ENCODE data around the gene RFX1.

The RFX1 gene

GRCh38 chr19:13996928-13997630, 9.0 kb downstream of the RFX1 start:
- no peak for DNase-seq (ENCODE audit: low read depth in 2 of 2)

GRCh38 chr19:13995878-13996765, 10.0 kb downstream of the RFX1 start:
- DNase-seq (ENCODE audit: low read depth in 2 of 2): no peak

GRCh38 chr19:13995017-13995728, 10.9 kb downstream of the RFX1 start:
- no peak for DNase-seq (ENCODE audit: low read depth in 2 of 2)

DNA sequence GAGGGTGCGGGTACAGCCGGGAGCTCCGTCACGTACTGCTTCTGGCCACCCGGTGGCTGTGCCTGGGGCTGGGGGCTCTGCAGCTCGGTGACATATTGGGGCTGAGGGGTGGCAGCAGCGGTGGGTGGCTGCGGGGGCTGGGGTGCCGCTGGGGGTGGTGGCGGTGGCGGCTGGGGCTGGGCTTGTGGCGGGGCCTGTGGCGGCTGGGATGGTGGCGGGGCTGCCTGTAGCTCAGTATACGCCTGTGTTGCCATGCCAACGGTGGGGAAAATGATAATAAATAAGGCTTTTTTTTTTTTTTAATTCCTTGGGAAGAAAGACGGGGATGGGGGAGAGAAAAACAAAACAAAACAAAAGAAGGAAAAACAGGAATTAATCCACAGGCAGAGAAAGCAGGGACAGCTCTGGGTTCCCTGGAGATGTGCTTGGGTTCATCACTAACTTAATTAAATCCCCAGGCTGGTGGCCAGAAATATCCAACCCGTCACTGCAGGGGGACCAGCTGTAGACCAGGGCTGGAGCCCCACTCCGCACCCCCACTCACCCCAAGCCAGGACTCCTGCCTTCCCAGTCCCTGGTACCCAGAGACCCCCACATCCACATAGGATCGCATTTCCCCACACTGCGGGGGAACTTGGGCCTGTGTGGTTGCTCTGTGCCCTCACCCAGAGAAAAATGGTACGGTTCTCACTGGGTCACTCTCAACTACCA, 12.4 kb downstream of the RFX1 start:
- no peak for DNase-seq (ENCODE audit: low read depth in 2 of 2)

DNA sequence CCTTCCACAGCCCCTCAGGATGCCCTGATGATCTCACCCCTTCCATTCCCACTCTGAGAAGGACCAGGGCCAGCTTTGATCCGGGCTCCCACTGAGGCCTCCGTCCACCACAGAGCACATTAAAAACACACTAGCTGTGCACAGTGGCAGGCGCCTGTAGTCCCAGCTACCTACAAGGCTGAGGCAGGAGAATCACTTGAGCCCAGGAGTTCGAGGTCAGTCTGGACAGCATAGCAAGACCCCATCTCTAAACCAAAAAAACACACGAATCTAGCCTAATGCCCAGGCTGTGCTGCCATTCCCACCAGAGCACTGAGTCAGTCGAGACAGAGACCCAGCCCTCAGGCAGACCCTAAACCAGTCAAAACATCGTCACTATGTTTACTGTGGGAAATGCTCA, 14.1 kb downstream of the RFX1 start:
- DNase-seq (ENCODE audit: low read depth in 2 of 2): no peak

GRCh38 chr19:13990085-13990484, 16.0 kb downstream of the RFX1 start:
- no peak for DNase-seq (ENCODE audit: low read depth in 2 of 2)

DNA sequence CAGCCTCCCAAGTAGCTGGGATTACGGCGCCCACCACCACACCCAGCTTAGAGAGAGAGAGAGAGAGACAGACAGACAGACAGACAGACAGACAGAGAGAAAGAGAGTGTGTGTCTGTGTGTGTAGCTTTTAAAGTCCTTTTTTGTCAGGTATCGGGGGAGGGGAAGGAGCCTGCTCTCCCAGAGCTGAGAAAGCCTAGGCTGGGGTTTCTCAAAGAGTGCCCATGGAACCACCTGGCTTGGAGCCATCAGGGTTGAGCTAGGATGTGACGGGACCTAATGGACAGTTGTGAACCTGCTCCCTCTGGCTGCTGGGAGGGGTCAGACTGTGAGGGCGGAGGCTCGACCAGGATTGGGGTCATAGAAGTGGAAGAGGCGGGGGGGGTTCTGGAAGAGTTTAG, 16.6 kb downstream of the RFX1 start:
- no peak for DNase-seq (ENCODE audit: low read depth in 2 of 2)

DNA sequence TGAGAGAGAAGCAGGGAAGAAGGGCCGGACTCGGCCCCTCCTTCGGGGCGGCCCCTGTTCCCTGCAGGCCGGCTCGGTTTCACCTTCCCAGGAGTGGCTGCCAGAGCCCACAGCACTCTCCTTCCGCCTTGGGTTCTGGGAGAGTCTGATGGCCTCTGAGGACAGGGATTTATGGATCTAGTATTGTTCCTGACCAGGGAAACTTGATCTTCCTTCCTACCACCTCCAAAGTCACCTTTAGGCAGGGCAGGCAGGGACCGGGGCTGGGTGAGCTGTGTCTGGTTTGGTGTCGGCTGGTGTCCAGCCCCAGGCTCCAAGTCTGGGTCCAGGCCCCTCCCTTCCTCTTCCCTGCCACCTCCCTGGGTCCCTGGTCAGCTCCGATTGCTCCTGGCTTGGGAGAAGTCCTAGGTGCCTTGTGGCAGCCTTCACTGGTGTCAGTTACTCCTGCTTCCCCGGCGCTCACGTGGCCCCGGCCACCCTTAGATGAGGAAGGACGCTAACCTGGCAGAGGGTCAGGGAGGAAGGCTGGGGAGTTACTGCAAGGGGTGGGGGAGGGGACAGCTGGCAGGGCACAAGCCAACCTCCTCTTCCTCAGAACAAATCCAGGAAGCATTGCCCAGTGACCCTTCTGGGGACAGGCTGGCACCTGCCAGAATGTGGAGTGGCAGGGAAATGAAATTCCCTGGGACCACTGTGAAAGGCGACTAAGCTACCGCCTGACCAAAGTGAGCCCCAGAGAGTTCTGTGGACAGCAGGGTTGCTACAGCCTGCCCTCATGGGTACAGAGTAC, 18.8 kb downstream of the RFX1 start:
- DNase-seq (ENCODE audit: low read depth in 2 of 2): no peak

DNA sequence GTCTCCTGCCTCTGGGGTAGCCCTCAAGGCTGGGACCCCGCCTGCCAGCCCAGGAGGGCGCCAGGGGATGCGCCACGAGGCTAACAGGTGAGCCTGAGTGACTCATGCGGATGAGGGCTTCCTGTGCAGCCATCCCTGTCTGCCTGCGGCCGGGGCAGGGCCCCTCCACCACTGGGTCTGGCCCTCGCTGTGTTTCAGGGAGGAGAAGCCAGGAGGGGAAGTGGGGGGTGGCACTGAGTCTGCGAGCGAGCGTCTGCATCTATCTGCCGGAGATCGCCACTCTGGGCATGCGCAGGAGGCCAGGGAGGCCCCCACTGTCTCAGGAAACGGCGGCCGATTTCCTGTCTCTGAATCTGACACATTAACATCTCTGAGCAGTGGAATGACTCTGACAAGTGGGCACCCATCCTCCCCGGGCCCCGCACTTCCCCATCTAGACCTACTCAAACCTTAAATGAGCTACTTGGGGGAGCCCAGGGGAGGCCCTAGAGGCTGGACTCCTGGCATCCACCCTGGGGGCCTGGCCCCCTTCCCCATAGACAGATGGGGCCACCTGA, 19.7 kb downstream of the RFX1 start:
- DNase-seq (ENCODE audit: low read depth in 2 of 2): peak; percentile 97 to 99

- no peak for DNase-seq (ENCODE audit: low read depth in 2 of 2)
These were observed 20.3 kb downstream of the RFX1 start for GRCh38 chr19:13985771-13986347.

GRCh38 chr19:13984875-13985741, 21.0 kb downstream of the RFX1 start:
- no peak for DNase-seq (ENCODE audit: low read depth in 2 of 2)

DNA sequence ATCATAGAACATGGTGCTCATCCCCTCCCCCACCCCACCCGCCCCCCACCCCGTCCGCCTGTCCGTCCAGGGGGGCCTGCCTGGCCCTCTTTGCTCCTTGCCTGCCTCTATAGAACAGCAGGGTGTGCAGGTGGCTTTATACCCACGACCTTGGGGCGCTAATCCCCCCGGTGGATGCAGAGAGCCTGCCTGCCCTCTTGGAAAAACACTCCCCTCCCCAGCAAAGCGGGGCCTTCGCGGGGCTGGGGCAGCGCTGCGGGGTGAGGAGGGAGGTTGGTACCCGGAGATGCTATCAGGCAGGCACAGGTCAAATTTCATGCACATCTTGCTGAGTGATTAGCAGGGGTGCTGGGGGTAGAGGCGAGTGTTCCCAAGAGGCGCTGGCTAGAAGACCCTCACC, 21.9 kb downstream of the RFX1 start:
- DNase-seq (ENCODE audit: low read depth in 2 of 2): no peak

DNA sequence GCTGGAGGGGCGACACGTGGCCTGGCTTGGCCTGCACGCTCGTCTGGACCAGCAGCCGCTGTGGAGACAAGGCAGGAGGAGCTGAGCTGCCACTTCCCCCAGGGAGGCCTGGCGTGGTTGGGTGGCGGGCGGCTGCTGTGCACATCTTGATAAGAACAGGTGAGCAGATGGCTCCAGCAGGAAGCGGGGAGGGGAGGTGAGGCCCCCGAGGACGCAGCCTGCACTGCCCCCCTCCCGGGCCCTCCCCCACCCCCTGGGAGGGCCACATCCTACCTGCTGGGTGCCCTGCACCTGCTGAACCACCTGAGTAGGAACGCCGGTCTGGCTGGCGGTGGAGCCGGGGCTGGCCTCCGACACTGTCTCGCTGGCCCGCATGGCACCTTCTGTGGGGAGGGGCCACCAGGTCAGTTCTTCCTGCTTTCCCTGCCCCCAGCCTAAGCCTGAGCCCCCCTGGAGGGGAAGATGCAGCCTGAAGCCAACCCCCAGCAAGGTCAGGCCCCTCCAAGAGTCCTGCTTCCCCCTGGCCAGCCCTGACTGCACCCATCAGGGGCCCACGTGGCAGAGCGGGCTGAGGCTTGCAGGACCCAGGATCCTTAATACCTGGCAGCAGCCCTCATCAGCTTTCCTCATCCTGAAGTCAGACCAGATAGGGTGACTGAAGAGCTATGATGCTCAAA, 22.8 kb downstream of the RFX1 start:
- DNase-seq (ENCODE audit: low read depth in 2 of 2): no peak

- no peak for DNase-seq (ENCODE audit: low read depth in 2 of 2)
These were observed 23.3 kb downstream of the RFX1 start for GRCh38 chr19:13982773-13983172.

DNA sequence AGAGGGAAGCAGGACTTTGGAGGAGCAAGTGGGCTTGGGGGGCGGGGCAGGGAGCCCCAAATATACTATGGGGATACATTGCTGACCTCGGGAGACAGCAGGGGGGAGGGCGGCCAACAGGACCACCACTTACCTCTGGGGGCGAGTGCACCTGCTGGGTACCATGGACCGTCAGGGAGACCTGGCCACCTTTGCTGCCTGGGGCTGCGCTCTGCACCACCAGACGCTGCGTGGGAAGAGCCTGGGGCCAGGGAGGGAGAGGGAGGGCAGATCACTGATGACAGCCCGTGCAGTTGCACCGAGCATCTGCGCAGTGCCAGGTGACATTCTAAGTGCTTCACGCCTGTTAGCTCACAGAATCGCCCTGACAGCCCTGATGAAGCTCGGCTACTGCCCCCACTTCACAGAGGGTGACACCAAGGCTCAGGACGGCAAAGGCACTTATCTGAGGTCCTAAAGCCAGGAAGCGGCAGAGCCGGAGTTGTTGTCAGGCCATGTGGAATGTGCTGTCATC, 24.1 kb downstream of the RFX1 start:
- DNase-seq (ENCODE audit: low read depth in 2 of 2): no peak

- no peak for DNase-seq (ENCODE audit: low read depth in 2 of 2)
These were observed 24.7 kb downstream of the RFX1 start for GRCh38 chr19:13981467-13981866.

DNA sequence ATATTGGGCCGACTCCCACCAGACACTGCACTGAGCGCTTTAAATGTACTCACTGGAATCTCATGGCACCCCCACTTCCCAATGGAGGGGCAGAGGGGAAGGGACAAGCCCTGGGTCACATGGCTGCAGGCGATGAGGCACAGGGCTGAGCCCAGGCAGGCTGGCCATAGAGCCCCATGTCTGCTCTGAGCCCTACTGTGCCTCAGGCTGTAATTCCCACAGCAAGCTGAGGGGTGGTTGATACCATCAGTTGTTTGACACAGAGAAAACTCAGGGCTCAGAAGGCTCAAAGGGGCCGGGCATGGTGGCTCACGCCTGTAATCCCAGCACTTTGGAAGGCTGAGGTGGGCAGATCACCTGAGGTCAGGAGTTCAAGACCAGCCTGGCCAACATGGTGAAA, 25.1 kb downstream of the RFX1 start:
- no peak for DNase-seq (ENCODE audit: low read depth in 2 of 2)

DNA sequence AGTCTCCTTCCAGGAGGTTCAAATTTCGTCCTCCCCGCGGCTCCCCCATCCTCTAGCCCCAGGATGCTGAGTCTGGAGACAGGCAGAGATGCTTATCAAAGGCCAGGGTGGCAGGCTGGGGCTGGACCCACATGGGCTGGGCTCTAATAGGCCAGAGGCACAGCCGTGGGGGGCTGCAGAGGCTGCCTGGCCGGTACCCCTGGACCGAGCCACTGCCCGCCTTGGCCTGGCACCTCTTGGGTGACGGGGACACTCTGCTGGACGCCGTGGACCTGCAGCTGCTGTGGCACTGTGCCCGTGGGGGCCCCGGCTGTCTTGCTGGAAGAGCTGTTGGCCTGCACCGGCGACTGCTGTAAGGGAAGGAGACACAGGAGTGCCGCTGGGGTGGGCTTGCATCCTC, 25.8 kb downstream of the RFX1 start:
- no peak for DNase-seq (ENCODE audit: low read depth in 2 of 2)

DNA sequence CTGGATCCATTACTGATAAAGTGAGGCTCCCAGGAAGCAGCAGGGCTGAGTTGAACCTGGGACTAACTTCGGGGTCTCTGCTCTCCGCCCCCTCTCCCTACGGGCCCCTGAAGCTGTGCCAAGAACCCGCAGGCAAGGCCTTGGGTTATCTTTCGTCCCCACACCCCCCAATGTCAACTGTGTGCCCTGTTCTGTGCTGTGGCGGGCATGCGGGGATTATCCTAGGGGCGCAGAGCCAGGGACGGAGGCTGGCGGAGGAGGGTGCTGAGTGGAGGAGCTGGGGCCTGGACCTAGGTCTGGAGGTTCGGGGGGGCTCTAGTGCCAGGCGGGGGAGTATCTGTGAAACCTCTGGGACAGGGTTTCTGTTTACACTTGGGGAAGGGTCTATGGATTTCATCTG, 26.4 kb downstream of the RFX1 start:
- no peak for DNase-seq (ENCODE audit: low read depth in 2 of 2)
